B cell (primary cell): Measurements from ENCODE around the gene SCMH1. TPM values are rescaled to one million over a fixed set of nuclear protein-coding genes. Genes with fewer than 3 reads are reported as not detected.

Source experiments
- ATAC-seq: fragments of 200-7000 bp; cut with Tn5 transposase; one replicate; pipeline ENCODE4 v1.10.0; 2021; ENCODE audit warnings: low read depth, mild to moderate bottlenecking, moderate number of reproducible peaks, moderate library complexity
- CTCF ChIA-PET: fragments of 350-600 bp; sonication (Branson Sonifier 250); formaldehyde crosslinking; loops from one replicate; lab custom pipeline; 2021; ENCODE audit warnings: antibody characterized with exemption, inconsistent platforms; lab: Charles Lee
- POLR2A ChIA-PET: fragments of 350-600 bp; sonication (Branson Sonifier 250); formaldehyde crosslinking; loops from one replicate; lab custom pipeline; 2021; ENCODE audit warnings: antibody characterized with exemption; lab: Charles Lee
- DNase-seq: peaks from one replicate; pipeline ENCODE4 v3.0.0; 2013
- H2AFZ ChIP-seq: 2 replicates; pipeline ENCODE4 v1.6.1; 2012; ENCODE audit warnings: mild to moderate bottlenecking, low read depth, low read length; ENCODE audit not compliant: insufficient read depth, poor library complexity, severe bottlenecking
- H3K27ac ChIP-seq, 2 donors: 1 replicate in 1 of 2; 2 replicates in 1 of 2; pipeline ENCODE4 v1.5.1; 2012 to 2013; ENCODE audit warnings: low read length in 2 of 2, mild to moderate bottlenecking in 2 of 2, moderate library complexity in 1 of 2
- H3K27me3 ChIP-seq, 4 experiments: fragments of 200-600 bp in 1 of 4; sonication (generic) in 1 of 4; replicated peaks in 1 of 4; 1 replicate in 2 of 4; 2 replicates in 2 of 4; pipeline versions ENCODE4 v1.6.1 to v1.7.0; 2013 to 2016; ENCODE audit warnings: low read length in 3 of 4, mild to moderate bottlenecking in 2 of 4, mixed read lengths in 1 of 4, moderate library complexity in 1 of 4; ENCODE audit not compliant: insufficient read depth in 4 of 4, control insufficient read depth in 3 of 4; ENCODE audit errors: control extremely low read depth in 1 of 4
- H3K36me3 ChIP-seq, 2 experiments: replicated peaks in 1 of 2; 1 replicate in 1 of 2; 2 replicates in 1 of 2; pipeline versions ENCODE4 v1.6.1 to v1.7.1; 2013; ENCODE audit warnings: low read length in 1 of 2; ENCODE audit not compliant: insufficient read depth in 2 of 2, control insufficient read depth in 1 of 2; ENCODE audit errors: control extremely low read depth in 1 of 2, extremely low read depth in 1 of 2
- H3K4me1 ChIP-seq, 2 donors: fragments of 200-600 bp in 1 of 2; sonication (generic) in 1 of 2; 1 replicate in 1 of 2; 2 replicates in 1 of 2; pipeline versions ENCODE4 v1.5.1 to v1.6.1; 2013 to 2017; ENCODE audit warnings: low read length in 2 of 2; ENCODE audit not compliant: control insufficient read depth in 2 of 2, insufficient read depth in 2 of 2
- H3K4me2 ChIP-seq: replicated peaks from 2 replicates; pipeline ENCODE3; 2012; ENCODE audit warnings: mild to moderate bottlenecking, low read depth, low read length; ENCODE audit not compliant: poor library complexity, severe bottlenecking
- H3K4me3 ChIP-seq, 5 experiments: fragments of 200-600 bp in 1 of 5; sonication (generic) in 1 of 5; 1 replicate in 3 of 5; 2 replicates in 2 of 5; pipeline versions ENCODE4 v1.5.1 to v1.7.0; 2011 to 2016; ENCODE audit warnings: low read length in 4 of 5, mild to moderate bottlenecking in 4 of 5, low read depth in 2 of 5, control low read depth in 1 of 5, moderate library complexity in 1 of 5; ENCODE audit not compliant: insufficient read depth in 1 of 5; ENCODE audit errors: control extremely low read depth in 1 of 5, extremely low read depth in 1 of 5
- H3K79me2 ChIP-seq: fragments of 200-600 bp; sonication (generic); one replicate; pipeline ENCODE4 v1.6.0; 2016; ENCODE audit warnings: low read length; ENCODE audit not compliant: control insufficient read depth, insufficient read depth
- H3K9ac ChIP-seq: fragments of 200-600 bp; sonication (generic); 2 replicates; pipeline ENCODE4 v1.6.1; 2017; ENCODE audit warnings: mild to moderate bottlenecking, low read length, moderate library complexity
- H3K9me3 ChIP-seq, 3 donors: one replicate each; pipeline versions ENCODE4 v1.6.1 to v1.7.1; 2013; ENCODE audit warnings: low read length in 2 of 3; ENCODE audit not compliant: control insufficient read depth in 2 of 3, insufficient read depth in 1 of 3; ENCODE audit errors: control extremely low read depth in 1 of 3
- H4K20me1 ChIP-seq: 2 replicates; pipeline ENCODE4 v1.6.0; 2012; ENCODE audit warnings: mild to moderate bottlenecking, low read length; ENCODE audit not compliant: insufficient read depth, control insufficient read depth, poor library complexity, severe bottlenecking
- H3K27ac Mint-ChIP-seq: one replicate; pipeline ENCODE4 v1.8.0; 2021; ENCODE audit warnings: mixed read lengths
- H3K27me3 Mint-ChIP-seq: one replicate; pipeline ENCODE4 v1.8.0; 2021; ENCODE audit warnings: mixed read lengths
- H3K4me1 Mint-ChIP-seq: one replicate; pipeline ENCODE4 v1.8.0; 2021; ENCODE audit warnings: mixed read lengths
- H3K4me3 Mint-ChIP-seq: one replicate; pipeline ENCODE4 v1.8.0; 2021; ENCODE audit warnings: mixed read lengths
- H3K9me3 Mint-ChIP-seq: one replicate; pipeline ENCODE4 v1.8.0; 2022; ENCODE audit warnings: mixed read lengths; ENCODE audit not compliant: insufficient read depth
- EZH2 ChIP-seq: IDR thresholded peaks from 2 replicates; pipeline ENCODE4 v1.6.1; 2012; ENCODE audit warnings: borderline replicate concordance, low read depth, mild to moderate bottlenecking, moderate library complexity, low read length; ENCODE audit not compliant: insufficient read depth, poor library complexity, severe bottlenecking
- WGBS: methylation state at CpG from one replicate; pipeline ENCODE4 v1.1.5; 2013; ENCODE audit warnings: missing lambda C conversion rate; ENCODE audit not compliant: insufficient coverage; 5-methylcytosine and 5-hydroxymethylcytosine counted together
- intact Hi-C: fragments of 100-400 bp; cut with micrococcal nuclease; formaldehyde crosslinking; loops from one replicate; pipeline ENCODE4 v1.10.0; 2022
- polyA plus RNA-seq: library from polyadenylated mRNA; depleted of rRNA; stranded (reverse); fragments of >200 nt; gene quantifications from 2 replicates; pipeline ENCODE4 v1.2.3, GENCODE V29; 2012
- total RNA-seq, 2 donors: library from RNA; stranded (reverse); fragments of 120-200 nt in 1 of 2; gene quantifications; 1 replicate in 1 of 2; 2 replicates in 1 of 2; pipeline versions ENCODE4 v1.2.3 to v1.2.4, GENCODE V29; 2013 to 2022
- TF ChIP-seq, protein P1 (sequence below): fragments of 200-600 bp; IDR thresholded peaks from one replicate; pipeline ENCODE4 v1.8.0; 2022; ENCODE audit warnings: antibody characterized with exemption, mild to moderate bottlenecking

Gene SCMH1
- total and polyA plus RNA-seq, 2 donors (not counting 1 experiment from before 2014, with no cell fraction given) = 29.4 to 33.3 TPM

DNA sequence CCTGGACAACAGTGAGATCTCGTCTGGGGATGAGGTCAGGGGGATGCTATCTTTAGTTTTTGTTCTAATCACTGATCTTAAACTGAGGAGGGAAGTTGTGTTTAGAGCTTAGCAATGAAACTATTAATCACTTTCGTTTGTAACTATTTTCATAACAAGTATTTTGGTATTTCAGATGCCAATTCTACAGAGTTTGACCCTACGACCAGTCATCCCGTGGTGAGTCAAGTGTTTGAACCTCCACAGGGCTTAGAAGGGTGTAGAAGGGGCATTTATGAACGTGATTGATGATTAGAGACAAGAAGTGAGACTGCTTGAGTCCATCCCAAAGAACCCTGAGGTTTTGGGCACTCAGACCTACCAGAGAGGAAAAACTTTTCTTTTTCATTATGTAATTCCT lies 236.2 kb downstream of the SCMH1 start:
- no peak overlapping the region for H3K4me2 ChIP-seq
- H3K4me3 ChIP-seq = no peak overlapping the region
- CTCF ChIA-PET = no interaction called here
- no peak overlapping the region for H2AFZ ChIP-seq
- no peak for TF ChIP-seq EZH2
- TF ChIP-seq, protein P1, sequence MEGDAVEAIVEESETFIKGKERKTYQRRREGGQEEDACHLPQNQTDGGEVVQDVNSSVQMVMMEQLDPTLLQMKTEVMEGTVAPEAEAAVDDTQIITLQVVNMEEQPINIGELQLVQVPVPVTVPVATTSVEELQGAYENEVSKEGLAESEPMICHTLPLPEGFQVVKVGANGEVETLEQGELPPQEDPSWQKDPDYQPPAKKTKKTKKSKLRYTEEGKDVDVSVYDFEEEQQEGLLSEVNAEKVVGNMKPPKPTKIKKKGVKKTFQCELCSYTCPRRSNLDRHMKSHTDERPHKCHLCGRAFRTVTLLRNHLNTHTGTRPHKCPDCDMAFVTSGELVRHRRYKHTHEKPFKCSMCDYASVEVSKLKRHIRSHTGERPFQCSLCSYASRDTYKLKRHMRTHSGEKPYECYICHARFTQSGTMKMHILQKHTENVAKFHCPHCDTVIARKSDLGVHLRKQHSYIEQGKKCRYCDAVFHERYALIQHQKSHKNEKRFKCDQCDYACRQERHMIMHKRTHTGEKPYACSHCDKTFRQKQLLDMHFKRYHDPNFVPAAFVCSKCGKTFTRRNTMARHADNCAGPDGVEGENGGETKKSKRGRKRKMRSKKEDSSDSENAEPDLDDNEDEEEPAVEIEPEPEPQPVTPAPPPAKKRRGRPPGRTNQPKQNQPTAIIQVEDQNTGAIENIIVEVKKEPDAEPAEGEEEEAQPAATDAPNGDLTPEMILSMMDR = no peak
- 100% methylated on average over 2 of the region's 5 CpGs for WGBS
- peaks cover 2 to 75% of the 10 kb centered on the region in 2 experiments for H3K36me3 ChIP-seq
- Mint-ChIP-seq H3K4me3 (no peak overlapping the region), H3K27me3 (no peaks in the 10 kb centered on the region), H3K9me3 (no peaks in the 10 kb centered on the region), H3K27ac (no peak overlapping the region), H3K4me1 (peaks cover 17% of the 10 kb centered on the region)
- H3K9me3 ChIP-seq = no peaks in the 10 kb centered on the region
- H3K79me2 ChIP-seq = no peaks in the 10 kb centered on the region
- POLR2A ChIA-PET = no interaction called here
- H3K9ac ChIP-seq = no peak overlapping the region
- H3K27me3 ChIP-seq = no peaks in the 10 kb centered on the region
- no peak overlapping the region for H3K27ac ChIP-seq
- no peak for ATAC-seq
- no peak for DNase-seq
- H3K4me1 ChIP-seq = peaks cover 6 to 13% of the 10 kb centered on the region in 2 donors
- no peaks in the 10 kb centered on the region for H4K20me1 ChIP-seq
- intact Hi-C loops = no loop called here

DNA sequence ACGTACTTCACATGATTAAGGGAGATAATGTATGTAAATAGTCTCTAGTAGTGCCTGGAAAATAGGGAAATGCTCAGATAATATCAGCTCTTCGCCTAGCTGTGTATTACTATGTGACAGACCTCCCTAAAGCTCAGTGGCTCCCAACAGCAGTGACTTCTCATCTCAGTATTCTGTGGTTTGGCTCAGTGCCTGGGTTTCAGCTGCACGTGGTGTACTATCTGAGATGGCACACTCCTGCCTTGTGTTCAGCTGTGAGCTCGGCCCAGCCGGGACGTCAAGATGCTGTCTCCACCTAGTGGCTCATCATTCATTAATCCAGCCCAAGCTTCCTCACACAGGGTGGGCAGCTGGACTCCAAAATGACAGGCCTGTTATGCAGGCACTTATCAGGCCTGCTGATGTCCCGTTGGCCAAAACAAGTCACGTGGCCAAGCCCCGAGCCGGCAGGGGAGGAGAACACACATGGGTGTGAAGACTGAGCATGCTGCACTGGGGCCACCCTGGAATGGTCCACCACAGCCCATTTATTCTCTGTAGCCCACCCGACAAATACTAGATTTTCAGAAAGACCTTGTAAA lies 238.4 kb downstream of the SCMH1 start:
- no peaks in the 10 kb centered on the region for H3K9me3 ChIP-seq
- POLR2A ChIA-PET = no interaction called here
- WGBS = 21% methylated on average over 10 of the region's 11 CpGs
- H3K79me2 ChIP-seq = no peaks in the 10 kb centered on the region
- H3K9ac ChIP-seq = no peak overlapping the region
- no peaks in the 10 kb centered on the region for H4K20me1 ChIP-seq
- ATAC-seq = peak; percentile 96
- H2AFZ ChIP-seq = peak overlapping the region; percentile 14
- no peak overlapping the region for H3K27ac ChIP-seq
- H3K4me1 ChIP-seq = peaks cover 6 to 13% of the 10 kb centered on the region in 2 donors
- no peak overlapping the region for H3K4me2 ChIP-seq
- DNase-seq = peak; percentile 83
- Mint-ChIP-seq H3K4me3 (no peak overlapping the region), H3K9me3 (no peaks in the 10 kb centered on the region), H3K4me1 (peaks cover 17% of the 10 kb centered on the region), H3K27ac (peak overlapping the region; percentile 22), H3K27me3 (no peaks in the 10 kb centered on the region)
- H3K36me3 ChIP-seq = peaks cover 0 to 73% of the 10 kb centered on the region in 2 experiments
- no peak for TF ChIP-seq EZH2
- TF ChIP-seq, protein P1 = peak; percentile 55
- no peaks in the 10 kb centered on the region for H3K27me3 ChIP-seq
- intact Hi-C loops = loop anchor here (1.0 kb wide), 1 partner anchor 24 kb away; the partner anchor contains the start of gene CTPS1
- no peak overlapping the region for H3K4me3 ChIP-seq
- CTCF ChIA-PET = interaction anchor here (0.9 to 1.8 kb wide), 8 partner anchors 8 to 230 kb away, joined by 3 to 6 read pairs (median 4); partner anchors contain the start of gene CTPS1
